NCI-H146 treated with DMSO at 0.1 percent for 48 hours (cell line): ENCODE results near the gene FCN2.
"Not testable (repeated sequence)": the region's sequence is repeated elsewhere in the genome, so short reads cannot be mapped to it uniquely, and the experiment has no call there.

Experiments
- DNase-seq: peaks from one replicate; lab custom pipeline; 2025; ENCODE audit not compliant: unreplicated experiment; lab: John Stamatoyannopoulos, UW

Gene FCN2

DNA sequence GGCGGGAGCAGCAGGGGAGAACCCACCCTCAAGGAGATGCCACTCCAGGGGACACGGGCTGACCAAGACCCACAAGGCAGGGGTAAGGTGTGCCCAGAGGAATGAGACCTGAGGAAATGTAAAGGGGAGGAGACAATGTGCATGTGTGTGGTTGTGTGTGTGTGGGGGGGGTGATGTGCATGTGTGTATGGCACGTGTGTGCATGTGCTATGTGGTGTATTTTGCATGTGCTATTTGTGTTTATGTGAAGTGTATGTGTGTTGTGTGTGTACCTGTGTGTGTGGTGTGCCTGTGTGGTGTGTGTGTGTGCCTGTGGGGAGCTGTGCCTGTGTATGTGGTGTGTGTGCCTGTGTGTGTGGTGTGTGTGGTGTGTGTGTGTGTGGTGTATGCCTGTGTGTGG, 33.5 kb upstream of the FCN2 start:
- no peak for DNase-seq

DNA sequence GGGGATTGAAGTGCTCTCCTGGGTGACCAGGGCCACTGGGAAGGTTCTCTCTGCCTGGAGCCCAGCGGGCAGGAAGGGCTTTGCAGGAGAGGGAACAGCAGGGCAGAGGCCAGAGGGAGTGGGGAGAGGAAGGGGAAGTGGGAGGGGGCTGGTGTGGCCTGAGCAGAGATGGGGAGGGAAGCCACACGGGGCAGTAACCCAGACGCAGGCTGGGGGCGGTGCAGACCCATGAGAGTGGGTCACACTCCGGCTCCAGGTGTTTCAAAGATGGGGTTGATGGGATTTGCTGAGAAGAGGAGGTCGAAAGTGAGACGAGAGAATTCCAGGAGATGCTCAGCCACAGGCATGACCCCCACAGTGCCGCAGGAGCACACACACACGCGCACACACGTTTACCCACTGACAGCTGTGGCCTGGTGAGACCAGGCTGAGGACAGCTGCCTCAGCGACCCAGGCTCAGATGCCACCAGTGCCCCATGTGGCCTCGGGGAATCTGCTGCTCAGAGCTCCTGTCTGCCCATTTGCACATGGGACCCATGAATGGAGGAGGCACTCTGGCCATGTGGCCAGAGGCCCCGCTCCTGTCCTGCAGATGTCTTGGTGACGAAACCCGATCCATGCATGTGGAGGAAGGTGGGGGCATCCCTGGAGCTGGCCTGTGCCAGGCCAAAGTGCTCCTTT, 32.7 kb upstream of the FCN2 start:
- no peak for DNase-seq

DNA sequence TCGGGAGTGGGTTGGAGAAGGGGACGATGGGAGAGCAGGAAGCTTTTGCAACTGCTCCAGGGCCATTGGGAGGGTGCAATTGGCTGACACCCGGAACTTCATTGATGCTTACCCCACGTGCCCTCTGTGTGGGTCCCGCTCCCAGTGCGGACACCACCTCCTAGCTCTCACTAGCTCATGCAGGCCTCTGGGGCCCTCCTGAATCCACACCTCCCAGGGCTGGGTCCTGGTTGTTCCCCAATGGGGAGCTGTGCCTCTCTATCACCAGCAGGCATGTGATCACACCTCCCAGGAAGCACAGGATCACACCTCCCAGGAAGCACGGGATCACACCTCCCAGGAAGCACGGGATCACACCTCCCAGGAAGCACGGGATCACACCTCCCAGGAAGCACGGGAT, 32.1 kb upstream of the FCN2 start:
- DNase-seq, result no peak

DNA sequence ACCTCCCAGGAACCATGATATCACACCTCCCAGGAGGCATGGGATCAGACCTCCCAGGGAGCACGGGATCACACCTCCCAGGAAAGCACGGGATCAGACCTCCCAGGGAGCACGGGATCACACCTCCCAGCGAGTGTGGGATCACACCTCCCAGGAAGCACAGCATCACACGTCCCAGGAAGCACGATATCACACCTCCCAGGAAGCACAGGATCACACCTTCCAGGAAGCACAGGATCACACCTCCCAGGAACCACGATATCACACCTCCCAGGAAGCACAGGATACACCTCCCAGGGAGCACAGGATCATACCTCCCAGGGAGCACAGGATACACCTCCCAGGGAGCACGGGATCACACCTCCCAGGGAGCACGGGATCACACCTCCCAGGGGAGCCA, 30.0 kb upstream of the FCN2 start:
- no peak for DNase-seq

DNA sequence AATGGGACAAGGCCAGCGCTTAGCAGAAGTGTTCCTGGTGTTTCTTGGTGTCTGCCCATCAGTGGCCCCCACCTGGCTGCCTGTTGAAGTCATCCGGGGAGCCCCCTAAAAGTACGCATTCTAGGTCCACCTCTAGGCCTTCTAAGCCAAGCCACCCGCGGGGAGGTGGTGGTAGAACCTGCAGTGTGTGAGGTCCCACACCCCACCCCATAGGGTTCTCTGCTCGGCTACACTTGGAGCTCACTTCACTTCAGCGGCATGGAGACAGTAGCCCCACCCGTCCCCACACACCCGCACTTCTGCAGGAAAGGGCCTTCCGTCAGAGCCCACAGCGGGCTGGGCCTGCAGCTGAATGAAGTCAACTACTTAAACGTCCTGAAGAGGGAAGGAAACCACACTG, 29.6 kb upstream of the FCN2 start:
- DNase-seq, result no peak

DNA sequence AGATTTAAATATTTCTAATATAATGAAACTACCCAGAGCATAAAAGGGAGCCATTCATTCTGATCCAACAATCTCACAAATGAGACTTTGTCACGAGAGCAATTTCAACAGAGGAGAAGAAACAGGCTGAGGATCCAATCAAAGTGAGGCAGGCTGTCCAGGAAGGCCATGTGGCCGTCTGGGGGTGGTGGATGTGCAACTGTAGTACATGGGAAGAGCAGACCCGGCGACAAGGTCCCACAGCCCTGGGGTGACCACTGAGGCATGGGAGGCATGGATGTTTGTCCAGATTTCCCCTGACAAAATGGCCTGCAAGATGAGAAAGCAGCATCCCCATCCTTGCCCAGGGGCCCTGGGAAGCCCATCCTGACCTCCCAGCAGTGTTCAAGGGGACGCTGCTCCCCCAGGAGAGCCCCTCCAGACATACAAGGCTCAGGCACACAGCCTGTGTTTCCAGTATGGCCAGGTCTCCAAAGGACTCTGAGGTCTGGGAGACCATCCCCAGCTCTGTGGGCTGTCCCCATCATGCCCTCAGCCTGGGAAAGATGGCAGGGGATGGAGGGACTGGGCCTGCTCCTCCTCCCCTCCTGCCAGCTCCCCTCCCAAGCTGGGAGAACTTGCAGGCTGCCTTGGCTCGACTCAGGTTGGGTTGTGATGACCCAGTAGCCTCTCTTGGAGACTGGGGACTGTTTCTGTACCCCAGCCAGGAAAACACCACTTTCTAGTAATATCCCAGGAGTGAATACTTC, 27.5 kb upstream of the FCN2 start:
- DNase-seq, result no peak

DNA sequence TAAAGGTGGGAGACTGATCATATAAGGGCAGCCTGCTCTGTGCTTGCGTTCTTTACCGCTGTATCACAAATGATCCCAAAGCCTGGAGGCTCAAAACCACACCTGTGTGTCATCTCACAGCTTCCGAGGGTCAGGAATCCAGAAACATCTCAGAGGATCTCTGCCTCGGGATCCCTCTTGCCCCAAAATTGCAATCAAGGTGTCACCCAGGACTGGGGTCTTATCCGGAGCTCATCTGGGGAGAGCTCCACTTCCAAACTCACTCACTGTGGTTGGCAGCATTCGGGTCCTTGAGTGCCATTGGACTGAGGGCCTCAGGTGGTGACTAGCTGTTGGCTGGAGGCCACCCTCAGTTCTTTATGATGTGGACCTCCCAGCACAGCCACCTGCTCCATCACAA, 26.7 kb upstream of the FCN2 start:
- no peak for DNase-seq

DNA sequence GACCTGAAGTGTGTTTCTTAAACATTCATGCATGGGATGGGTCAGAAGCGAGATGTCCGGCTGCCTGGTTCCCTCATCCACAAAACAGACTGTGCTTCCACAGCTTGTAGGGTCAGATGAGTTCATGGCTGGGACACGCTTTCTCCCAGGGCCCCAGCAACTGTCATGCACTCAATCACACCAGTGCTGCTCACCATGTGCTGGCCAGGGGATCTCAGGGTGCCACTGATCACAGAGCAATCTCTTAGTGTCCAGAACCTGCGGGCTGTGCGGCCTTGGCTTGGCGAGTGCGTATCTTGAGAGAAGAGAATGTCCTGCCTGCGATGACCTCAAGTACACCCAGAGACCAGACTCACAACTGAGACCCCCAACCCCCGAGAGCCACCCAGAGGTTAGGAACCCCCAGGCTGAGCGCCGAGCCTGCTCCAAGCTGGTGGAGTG, 26.0 kb upstream of the FCN2 start:
- DNase-seq, result no peak

DNA sequence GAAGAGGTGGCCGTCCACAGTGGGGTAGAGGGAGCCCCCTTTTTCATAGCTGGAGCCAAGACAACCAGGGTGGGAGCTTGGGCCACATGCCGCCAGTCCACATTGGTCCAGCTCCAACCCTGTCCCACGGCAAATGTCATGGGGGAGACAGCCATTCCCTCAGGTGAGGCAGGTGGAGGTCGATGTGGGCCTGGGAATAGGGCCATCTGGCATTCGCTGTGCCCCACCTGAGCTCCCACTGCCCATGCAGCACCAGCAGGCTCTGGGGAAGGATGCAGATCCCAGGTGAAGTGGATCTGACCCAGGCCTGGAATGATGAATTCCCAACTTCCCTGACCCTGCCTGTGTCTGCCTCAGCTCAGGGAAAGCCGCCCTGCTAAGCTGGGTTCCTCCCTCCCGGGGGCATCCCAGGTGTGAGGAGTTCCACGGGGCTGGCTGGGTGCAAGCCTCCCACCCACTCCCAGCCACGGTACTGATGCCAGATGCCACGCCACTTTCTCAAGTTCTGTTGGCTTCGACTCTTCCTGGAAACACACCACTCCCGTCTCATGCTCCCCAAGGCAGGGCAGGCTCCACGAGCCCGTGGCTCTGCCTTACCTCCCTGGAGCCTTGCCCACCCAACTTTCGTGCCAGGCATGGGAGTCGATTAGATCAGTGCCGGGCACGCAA, 25.2 kb upstream of the FCN2 start:
- no peak for DNase-seq

DNA sequence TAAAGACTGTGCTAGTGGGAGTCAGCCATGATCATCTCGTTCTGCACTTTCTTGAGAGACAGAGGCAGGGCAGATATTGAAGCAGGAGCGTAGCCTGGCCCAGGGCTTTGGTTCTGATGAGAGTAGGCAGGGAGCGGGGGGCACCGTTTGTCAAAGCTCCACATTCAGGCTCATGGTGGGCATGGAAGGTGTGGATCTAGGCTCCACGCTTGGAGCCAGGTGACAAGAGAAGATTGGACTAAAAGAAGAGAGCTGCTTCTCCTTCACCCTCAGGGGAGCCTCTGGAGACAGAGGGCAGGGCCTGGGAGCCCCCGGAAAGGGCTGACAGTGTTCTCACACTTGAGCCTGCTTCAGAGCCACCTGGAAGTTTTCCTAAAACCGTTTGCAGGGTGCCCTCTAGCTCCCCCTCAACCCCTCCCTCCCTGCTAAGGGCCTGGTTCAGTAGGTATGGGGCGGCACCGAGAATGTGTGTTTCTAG, 24.7 kb upstream of the FCN2 start:
- no peak for DNase-seq

DNA sequence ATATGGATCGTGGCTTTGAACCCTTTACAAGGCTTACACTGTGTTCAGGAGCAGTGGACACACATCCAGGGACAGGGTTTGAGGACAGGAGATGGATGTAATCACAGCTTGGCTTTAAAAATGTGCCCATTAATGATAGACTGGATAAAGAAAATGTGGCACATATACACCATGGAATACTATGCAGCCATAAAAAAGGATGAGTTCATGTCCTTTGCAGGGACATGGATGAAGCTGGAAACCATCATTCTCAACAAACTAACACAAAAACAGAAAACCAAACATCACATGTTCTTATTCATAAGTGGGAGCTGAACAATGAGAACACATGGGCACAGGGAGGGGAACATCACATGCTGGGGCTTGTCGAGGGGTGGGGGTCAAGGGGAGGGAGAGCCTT, 23.2 kb upstream of the FCN2 start:
- DNase-seq, result not testable (repeated sequence)

DNA sequence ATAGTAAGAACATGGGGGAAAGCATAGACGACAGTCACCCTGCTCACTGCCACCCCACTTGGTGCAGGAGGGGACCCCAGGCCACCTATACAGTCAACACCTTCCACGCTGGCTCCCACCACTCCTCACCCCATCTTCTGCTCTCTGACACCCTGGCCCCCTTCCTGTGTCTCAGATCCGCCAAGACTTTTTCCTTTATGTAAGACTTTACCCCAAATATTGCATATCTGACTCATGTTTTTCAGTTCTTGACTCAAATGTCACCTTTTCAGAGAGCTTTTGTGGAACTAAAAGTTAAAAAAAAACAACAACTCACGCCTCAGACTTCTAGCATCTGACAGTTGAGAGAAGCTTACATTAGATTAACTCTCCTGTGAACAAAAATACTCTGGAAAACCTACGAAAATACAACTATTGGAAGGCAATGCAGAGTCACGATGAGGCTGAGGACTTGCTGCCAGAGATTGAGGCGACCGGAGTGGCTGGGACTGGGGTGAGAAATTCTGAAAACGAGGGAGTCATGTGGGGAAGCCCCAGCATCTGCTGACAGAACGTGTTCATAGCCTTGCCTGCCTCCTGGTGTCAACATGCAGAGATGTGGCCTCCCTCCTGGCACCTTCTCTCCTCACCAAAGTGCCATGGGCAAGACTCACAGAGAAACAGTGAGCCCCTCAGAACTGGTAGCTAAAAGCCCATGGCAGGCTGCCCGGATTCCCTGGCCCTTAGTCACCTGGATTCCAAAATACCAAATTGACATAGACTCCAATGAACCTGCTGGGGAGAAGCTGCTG, 22.4 kb upstream of the FCN2 start:
- DNase-seq, result no peak

DNA sequence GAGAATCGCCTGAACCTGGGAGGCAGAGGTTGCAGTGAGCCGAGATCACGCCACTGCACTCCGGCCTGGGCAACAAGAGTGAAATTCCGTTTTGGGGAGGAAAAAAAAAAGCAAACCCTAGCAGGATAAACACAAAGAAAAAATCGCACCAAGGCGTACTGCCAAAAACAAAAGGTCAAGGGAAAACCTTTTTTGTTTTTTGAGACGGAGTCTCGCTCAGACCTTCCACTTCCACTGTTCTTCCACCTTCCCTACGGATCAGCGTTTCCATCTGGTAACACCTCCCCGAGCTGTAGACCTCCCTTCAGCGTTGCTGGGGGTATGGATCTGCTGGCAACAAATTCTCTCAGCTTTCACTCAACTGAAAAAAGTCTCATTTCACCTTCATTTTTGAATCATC, 20.1 kb upstream of the FCN2 start:
- DNase-seq, result no peak

DNA sequence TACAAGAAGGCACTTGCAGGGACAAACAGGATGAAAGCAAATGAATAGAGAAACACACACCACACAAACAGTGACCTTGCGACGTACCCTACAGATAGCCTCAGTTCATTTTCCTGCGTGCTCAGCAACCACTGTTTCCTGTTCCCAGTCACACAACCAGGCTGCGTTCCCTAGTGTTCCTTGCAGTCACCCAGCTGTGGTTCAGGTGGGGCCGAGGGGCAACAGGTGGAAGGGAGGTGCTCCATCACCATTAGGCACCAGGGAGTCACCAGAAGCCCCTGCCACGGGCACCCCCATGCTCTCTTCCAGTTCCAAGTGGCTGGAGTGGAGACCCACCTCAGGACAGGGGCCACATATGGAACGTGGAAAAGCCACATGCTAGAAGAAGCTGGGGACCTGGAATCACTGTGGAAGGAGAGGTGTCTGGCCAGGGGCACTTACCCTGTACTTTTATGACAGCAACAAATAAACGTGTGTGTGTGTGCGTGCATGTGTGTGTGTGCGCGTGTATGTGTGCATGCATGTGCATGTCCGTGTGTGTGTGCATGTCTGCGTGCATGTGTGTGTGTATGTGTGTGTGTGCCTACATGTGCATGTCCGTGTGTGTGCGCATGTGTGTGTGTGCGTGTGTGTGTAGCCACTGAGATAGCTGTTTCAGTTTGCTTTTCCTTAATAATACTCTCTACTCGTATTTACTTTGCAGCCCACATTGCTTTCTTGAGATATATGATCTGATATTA, 18.8 kb upstream of the FCN2 start:
- no peak for DNase-seq

DNA sequence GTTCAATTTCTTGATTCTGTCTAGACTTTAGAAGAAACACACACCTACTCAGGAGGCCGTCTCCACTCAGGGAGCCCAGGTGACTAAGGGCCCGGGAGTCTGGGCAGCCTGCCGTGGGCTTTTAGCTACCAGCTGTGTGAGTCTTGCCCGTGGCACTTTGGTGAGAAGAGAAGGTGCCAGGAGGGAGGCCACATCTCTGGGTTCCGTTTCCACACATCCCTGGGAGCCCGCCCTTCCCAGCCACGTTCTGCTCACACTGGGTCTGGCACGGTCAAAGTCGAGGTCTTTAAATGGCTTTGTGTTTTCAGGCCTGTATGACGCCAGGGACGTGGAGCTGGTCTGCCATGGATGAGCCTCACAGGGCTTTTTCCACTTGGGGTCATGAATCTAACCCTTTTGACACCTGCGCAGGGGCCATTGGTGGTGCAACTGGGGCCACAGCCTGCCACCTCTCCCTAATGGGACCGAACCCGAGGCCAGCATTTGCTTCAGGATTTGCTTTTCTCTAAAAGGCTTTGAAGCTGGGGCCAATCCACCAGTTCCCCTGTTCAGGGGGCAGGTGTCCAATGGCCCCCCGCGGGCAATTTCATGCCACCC, 17.2 kb upstream of the FCN2 start:
- DNase-seq, result no peak

DNA sequence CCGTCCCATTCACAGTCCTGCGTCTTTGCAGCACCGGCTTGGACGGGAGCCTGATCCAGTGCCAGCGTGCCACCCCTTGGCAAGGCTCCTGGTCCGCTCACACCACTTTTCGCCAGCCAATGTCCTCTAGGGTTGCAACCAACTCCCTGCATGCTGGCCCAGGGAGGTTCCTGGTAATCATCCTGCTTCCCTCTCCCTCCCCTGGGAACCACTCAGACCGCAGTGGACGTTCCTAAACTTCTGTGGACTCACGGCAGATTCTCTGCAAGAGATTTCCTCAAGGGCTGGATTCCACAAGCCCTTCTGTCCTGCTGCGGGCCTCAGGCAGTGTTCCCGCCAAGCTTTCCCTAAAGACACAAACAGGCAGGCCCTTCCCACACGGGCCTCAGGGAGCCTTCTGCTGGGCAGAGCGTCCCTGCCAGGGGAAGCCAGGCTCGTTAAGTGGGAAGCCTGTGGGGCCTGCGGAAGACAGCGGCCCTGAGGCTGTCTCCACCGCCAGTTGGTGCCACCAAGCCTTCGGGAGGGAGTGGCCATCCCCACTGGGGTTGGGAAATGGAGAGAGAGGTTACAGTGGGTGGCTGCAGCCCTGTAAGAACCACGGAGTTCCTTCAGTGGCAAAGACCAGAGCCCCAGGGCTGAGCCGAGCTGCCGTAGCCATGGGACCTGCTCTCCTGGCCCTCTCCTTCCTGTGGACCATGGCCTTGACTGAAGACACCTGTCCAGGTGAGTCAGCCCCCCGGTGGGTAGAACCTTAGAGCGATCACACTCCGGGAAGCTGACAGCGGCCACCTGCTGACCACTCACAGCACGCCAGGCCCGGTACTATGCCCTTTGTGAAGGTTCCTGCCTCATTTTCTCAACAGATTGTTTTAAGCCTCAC, 16.4 kb upstream of the FCN2 start:
- DNase-seq, result no peak

DNA sequence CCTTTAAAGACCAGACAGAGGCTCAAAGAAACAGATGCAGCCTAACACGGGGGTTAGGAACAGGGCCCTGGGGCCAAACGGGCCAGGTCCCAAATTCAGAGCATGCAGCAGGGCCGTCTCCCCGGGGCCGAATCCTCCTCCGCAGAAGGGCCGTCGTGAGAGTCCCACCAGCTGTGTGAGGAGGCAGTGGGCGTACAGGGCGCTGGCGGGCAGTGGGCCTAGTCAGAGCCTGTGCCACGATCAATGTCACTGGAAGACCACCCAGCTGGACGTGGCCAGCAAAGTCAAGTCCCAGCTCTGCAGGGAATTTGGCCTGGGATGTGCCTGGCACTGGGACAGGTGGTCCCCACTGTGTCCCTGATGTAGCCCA, 15.8 kb upstream of the FCN2 start:
- DNase-seq, result no peak

DNA sequence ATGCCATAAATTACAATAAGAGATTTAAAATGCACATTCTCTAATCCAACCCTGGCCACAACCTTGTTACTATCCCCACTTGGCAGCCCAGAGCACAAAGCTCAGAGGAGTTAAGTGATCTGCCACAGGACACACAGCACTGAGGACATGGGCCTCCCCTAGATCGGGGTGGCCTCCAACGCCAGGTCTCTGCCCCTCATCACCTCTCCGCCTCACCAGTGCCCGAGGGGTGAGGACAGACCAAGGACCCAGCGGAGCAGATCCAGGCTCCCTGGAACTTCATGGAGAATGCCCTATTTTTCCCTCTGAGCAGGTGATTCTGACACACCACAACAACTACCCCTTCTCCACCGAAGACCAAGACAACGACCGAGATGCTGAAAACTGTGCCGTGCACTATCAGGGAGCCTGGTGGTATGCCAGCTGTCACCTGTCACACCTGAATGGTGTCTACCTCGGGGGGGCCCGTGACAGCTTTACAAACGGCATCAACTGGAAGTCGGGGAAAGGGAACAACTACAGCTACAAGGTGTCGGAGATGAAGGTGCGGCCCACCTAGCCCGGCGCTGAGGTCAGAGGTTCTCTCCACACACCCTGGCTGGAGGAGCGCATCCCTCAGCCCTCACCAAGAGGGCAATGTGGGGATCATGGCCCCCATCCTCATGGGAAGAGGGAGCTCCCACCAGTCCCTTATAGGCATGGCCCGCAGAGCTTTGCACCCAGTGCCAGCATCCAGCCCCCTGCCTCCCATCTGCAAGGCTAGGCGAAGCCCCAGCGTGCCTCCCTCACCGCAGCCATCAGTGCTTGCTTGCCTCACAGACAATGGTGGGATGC, 12.5 kb upstream of the FCN2 start:
- no peak for DNase-seq
